GM18526 (cell line): ENCODE measurements around the gene GNG7.

ENCODE experiments used
- POLR2A ChIP-seq: IDR thresholded peaks from 3 replicates; pipeline ENCODE4 v1.6.1; 2011; ENCODE audit not compliant: insufficient read length; ENCODE audit errors: extremely low read depth

The GNG7 gene

DNA sequence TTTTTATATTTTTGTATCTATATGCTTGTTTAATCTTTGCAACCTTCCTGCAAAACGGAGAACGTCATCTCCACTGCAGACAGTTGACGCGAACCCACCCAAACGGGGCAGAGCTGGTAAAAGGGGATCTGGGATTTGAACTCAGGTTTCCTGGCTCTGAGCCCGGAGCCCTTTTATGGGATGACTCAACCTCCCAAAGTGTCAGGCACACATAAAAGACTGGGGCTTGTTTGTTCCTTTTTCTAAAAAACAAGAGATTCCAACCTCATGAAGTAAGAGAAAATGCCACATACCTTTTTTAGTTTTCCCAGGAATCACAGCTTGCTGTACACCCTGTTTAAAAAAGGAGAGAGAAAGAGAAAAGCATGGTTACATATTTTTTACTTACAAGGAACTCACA, 147.6 kb downstream of the GNG7 start:
- TF ChIP-seq POLR2A = no peak

- no peak for TF ChIP-seq POLR2A
These were observed 149.0 kb downstream of the GNG7 start for GRCh38 chr19:2553510-2553909.

DNA sequence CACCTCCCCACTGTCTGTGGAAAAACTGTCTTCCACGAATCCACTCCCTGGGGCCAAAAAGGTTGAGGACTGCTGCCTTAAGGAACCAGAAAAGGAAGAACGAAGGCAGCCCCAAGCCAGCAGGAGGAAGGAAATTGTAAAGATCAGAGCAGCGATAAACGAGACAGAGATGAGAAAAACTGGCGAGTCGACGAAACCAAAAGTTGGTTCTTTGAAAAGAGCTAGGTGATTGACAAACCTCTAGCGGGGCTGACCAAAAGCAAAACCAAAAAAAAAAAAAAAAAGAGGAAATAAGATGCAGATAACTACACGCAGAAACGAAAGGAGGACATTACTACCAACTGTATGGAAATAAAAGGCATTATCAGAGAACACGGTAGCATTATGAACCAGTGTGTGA, 149.6 kb downstream of the GNG7 start:
- no peak for TF ChIP-seq POLR2A

GRCh38 chr19:2551864-2552185, 150.7 kb downstream of the GNG7 start:
- no peak for TF ChIP-seq POLR2A

DNA sequence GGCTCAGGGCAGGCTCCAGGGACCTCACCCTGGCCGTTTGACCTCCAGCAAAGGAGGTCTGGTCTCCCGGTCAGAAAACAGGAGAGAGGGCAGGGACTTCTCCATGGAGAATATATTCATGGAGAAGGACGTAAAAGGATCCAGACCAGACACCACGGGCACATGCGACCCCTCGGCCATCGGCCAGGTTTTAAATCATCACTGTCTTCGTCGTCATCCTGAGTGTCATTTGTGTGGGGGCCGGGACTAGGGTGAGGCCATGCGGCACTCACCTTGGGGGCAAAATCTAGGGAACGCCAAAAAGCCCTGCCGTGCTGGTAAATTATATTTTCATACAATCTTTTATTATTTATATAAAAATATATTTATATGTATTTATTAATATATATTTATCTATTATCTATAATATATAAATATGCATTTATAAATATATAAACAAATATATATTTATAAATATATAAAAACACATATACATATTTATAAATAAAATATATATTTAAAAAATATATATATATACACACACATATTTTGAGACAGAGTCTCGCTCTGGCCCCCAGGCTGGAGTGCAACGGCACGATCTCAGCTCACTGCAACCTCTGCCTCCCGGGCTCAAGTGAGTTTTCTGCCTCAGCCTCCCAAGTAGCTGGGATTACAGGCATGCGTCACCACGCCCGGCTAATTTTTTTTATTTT, 151.2 kb downstream of the GNG7 start:
- no peak for TF ChIP-seq POLR2A

DNA sequence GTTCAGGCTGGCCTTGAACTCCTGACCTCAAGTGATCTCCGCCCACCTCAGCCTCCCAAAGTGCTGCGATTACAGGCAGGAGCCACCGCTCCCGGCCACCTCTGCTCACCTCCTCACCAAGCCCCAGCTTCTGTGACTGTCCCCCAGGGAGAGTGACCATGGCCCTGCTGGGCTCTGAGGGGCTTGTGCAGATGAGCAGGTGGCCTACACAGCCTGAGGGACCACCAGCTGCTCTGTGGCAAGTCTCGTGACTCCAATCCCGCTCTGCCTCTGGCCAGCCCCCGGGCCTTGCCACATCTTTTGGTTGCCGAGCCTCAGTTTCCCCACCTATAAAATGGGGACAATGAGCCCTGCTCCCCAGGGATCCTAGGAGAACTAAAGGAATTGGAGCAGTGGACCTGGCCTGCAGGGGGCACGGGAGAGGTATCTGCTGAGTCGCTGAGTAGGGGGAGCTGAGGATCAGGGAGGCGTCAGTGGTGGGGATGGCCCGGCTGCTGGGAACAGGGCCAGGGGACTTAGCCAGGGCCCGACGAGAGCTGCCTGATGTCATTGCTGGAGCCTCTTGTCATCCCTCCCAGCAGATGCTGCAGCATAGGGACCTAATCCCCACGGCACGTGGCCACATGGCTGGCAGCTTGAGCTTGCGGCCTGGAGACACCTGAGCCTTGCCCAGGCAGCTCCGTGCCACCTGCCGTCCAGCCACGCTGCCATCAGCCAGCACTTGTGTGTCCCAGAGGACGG, 151.9 kb downstream of the GNG7 start:
- TF ChIP-seq POLR2A = no peak

DNA sequence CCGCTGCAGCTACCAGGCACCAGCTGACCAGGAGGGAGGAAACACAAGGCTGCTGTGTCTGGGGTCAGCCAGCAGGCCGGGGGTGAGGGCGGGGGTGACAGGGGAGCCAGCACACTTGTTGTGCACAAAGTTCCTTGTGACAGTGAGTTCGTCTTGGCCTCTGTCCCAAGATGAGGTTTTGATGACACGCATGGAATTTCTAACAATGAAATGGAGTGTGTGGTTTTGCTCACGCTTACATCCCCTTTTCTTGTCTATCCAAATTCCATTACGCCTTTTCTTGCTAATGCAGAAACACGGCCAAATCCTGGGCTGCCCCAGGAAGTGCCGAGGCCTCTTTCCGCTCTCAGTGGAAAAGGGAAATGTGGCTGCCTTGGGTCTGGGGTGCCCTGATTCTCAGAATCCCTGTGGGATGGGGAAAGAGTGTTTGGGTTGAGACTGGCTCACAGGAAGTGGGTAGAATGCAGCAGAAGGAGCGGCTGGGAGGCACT, 152.7 kb downstream of the GNG7 start:
- no peak for TF ChIP-seq POLR2A

DNA sequence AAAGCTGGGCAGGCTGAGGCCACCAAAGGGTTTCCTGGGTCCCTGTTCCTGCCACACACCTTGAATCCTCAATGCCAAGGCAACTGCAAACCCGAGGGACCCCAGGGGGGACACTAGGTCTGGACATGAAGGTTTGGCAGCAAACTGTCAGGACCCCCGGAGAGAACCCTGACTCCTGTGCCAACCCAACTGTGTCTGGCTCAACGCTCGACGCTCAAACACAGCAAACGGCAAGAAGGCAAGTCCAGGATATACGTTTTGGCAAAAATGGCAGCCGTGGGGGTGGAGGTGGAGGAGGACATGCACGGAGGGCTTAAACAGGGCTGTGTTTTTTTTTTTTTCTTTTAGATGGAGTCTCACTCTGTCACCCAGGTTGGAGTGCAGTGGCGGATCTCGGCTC, 153.5 kb downstream of the GNG7 start:
- no peak for TF ChIP-seq POLR2A

- TF ChIP-seq POLR2A = no peak
These were observed 154.8 kb downstream of the GNG7 start for GRCh38 chr19:2547721-2548120.

- no peak for TF ChIP-seq POLR2A
These were observed 155.3 kb downstream of the GNG7 start for GRCh38 chr19:2547033-2547680.

- no peak for TF ChIP-seq POLR2A
These were observed 156.1 kb downstream of the GNG7 start for GRCh38 chr19:2546128-2547032.

- TF ChIP-seq POLR2A = no peak
These were observed 157.7 kb downstream of the GNG7 start for GRCh38 chr19:2544576-2545415.

DNA sequence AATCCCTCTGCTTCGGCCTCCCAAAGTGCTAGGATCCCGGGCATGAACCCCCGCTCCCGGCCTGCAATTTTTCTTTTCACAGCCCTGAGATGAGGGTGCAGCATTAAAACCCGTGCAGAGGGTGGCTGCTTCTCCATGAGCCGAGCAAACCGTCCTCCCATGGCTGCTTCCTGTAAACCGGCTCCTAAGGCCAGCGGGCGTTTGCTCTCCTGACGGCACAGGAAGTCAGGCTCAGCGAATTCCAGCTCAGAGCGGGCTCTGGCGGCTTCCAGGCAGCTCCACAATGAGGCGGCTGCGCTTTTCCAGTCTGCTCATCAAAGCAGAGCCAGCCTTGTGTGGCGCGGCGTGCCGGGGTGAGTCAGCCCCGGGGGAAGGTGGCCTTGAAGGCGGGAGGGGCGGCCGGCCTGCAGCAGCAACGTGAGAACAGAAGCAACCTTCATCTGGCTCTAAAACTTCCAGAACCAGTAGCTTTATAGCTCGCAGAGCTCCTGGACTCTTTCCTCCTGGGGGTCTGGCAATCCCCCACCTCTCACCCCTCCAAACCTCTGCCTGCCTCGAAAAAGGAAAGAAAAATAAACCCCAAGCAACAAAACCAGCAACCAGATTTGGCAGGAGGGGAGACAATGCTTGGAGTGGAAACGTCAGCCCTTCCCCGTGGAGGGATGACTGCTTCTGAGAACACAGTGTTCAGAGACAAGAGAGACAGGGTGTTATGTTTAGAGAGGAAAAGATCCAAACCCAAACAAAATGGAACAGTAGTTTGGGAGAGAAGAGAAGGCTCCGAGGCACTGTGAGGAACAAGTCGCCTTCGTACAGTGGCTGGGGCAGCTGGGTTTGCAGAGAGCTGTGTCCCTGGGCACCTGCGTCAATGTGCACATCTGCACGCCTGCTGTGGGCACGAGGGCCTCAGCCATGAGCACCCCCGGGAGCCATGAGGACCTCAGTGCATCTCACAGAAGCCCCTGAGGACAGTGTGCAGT, 158.7 kb downstream of the GNG7 start:
- TF ChIP-seq POLR2A = peak; percentile 27

GRCh38 chr19:2542341-2543069, 160.0 kb downstream of the GNG7 start:
- no peak for TF ChIP-seq POLR2A
